Measurements from ENCODE around the gene TMEM150A.
A peak's percentile ranks its signal among the peaks of the same experiment; 100 is the strongest.
"Not testable (repeated sequence)": the region's sequence is repeated elsewhere in the genome, so short reads cannot be mapped to it uniquely, and the experiment has no call there.

TMEM150A gene

DNA sequence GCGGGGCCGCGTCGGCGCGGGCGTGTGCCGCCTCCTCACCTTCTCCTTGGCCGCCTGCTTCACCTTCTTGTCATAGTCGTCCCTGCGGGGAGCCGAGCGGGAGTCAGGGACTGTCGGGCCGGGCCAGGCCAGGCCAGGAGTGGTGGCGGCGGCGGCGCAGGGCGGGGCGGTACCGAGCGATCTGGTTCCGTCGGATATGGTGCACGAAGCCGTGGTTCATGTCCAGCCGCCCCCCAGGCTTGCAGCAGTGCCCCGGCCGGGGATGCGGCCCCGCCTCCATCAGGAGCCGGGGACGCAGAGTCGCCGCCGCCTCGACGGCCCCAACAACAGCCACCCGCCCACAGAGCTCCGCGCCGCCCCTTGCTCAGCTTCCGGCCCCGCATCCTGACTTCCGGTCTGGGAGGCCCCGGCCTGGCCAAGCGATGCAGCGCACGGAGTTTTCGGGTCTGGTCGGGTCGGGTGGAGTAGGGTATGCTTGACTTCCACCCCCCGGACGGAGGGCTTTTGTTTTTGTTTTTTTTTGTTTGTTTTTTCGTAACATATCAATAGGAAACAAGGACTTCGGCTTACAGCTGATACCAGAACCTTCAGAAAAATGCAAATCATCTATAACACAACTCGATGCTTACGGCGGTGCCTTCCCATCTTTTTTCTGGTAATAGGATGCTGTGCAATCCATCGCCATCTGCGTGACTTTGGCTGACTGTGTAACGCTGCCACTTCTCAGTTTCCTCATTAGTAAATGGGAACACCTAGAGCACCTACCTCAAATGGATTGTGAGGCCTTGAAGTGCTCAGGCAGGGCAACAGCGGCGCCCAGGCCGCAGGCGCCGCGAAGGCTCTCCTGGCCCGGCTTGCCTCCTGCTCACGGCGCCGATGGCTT is 9.4 kb upstream of the TMEM150A start, which contains the start of gene C2orf68:
TSS of gene C2orf68 (minus strand) at position 362 of the 883 bp plus-strand sequence. CDS start at position 280, 82 bp downstream.
- H3K27ac ChIP-seq (ENCODE audit: low read depth, low read length): peak within 1 kb of the TSS; percentile 82
- H3K9me3 ChIP-seq (ENCODE audit: insufficient read depth, low read depth, low read length): no peaks in the 10 kb centered on the region
- peak within 1 kb of the TSS; percentile 85 for H3K4me3 ChIP-seq (ENCODE audit: low read length)
- peaks cover 31% of the 10 kb centered on the region for H3K36me3 ChIP-seq (ENCODE audit: insufficient read depth, low read length)
- peak within 1 kb of the TSS; percentile 74 for H3K9ac ChIP-seq (ENCODE audit: low read depth, low read length)
- H3K27me3 ChIP-seq (ENCODE audit: insufficient read depth, low read length): no peaks in the 10 kb centered on the region
- H3K4me1 ChIP-seq (ENCODE audit: insufficient read depth, low read length): peaks cover 2% of the 10 kb centered on the region; the same call in 1 of the 2 replicates
- 12% methylated on average over 72 of the region's 73 CpGs for WGBS

GRCh38 chr2:85611217-85611704 is 8.8 kb upstream of the TMEM150A start:
- H3K9ac ChIP-seq (ENCODE audit: low read depth, low read length): peak overlapping the region; percentile 74
- no peaks in the 10 kb centered on the region for H3K27me3 ChIP-seq (ENCODE audit: insufficient read depth, low read length)
- whole genome bisulfite sequencing: 9% methylated on average over 24 of the region's 24 CpGs
- H3K4me1 ChIP-seq (ENCODE audit: insufficient read depth, low read length): no peaks in the 10 kb centered on the region
- peak overlapping the region; percentile 85 for H3K4me3 ChIP-seq (ENCODE audit: low read length)
- H3K36me3 ChIP-seq (ENCODE audit: insufficient read depth, low read length): peaks cover 36% of the 10 kb centered on the region
- H3K27ac ChIP-seq (ENCODE audit: low read depth, low read length): peak overlapping the region; percentile 82
- no peaks in the 10 kb centered on the region for H3K9me3 ChIP-seq (ENCODE audit: insufficient read depth, low read depth, low read length)

DNA sequence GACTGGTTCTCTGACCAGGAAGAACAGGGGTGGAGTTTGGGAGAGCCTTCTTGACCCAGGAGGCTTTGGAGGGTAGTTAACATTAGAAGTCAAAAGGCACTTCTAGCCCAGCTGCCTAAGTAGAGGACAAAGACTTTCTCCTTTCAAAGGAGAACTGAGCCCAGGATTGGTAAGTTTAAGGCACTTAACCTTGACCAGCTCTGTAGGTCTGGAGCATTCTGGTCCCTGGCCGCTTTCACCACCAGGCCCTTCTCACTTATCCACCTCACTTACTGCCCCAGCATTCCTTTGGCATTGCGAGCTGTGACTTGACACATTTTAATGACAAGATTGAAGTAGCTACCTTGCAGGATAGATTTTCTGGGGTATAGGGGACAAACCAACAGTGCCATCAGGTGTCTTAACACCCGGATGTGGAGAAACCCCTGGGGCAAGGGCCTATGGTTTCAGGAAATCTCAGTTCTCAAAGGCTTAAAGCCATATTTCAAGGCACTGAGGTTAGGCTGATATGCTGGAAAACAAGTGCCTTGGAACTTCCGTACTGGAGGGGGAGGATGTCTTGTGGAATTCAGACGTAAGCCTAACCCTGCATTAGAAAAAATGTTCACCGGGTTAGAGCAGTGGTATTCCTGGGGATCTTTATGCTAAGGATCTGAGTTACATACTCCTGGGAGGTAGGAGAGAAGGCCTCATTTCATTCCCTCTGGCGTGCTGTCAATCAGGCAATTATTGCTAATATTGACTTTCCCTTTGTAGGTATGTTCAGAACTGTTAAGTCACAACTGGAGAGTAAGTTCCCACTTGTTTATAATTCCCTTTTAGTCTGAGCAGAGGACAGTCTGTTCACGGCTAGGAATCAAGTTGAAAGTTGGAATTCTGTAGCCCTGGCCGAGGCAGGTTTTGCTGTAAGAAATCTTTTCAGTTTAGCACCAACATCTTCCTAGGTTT is 5.0 kb upstream of the TMEM150A start:
- H3K4me3 ChIP-seq (ENCODE audit: low read length): no peak overlapping the region
- no peaks in the 10 kb centered on the region for H3K4me1 ChIP-seq (ENCODE audit: insufficient read depth, low read length)
- 94% methylated on average over 9 of the region's 9 CpGs for WGBS
- H3K27me3 ChIP-seq (ENCODE audit: insufficient read depth, low read length): no peaks in the 10 kb centered on the region
- peaks cover 41% of the 10 kb centered on the region for H3K36me3 ChIP-seq (ENCODE audit: insufficient read depth, low read length)
- H3K27ac ChIP-seq (ENCODE audit: low read depth, low read length): no peak overlapping the region
- H3K9ac ChIP-seq (ENCODE audit: low read depth, low read length): no peak overlapping the region
- no peaks in the 10 kb centered on the region for H3K9me3 ChIP-seq (ENCODE audit: insufficient read depth, low read depth, low read length)

GRCh38 chr2:85606116-85606455 is 3.6 kb upstream of the TMEM150A start:
- no peaks in the 10 kb centered on the region for H3K27me3 ChIP-seq (ENCODE audit: insufficient read depth, low read length)

DNA sequence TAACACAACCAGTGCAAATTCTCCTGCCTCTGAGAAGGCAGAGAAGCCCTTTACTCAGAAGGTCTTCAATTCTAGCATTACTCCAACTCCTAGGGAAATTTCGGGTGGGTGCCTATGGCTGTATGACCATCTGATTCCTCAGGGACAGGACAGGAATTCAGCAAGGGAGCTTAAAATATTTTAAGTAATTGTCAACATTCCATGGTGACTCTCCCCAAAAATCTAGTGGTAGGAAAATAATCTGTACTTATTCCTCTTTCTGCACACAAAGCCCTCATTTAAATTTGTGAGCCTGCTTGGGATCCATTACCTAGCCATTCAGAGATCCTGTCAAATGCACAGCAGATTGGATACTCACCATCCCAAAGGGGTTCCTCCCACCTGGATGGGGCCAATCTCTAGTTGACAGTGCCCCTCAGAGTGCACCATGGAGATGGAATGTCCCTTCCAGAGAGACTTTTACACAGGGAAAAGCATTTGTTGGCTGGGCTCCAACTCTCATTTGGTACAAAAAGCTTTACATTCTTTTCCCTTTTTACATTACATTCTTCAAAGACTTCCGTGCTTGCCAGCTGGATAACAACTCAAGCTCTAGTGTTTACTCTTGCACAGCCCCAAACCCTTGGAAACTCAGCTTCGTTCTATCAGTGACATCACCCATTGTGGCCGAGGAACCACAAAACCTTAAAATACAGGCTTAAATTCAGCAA is 3.1 kb upstream of the TMEM150A start:
- WGBS: 89% methylated on average over 4 of the region's 4 CpGs
- no peak overlapping the region for H3K4me3 ChIP-seq (ENCODE audit: low read length)
- no peaks in the 10 kb centered on the region for H3K4me1 ChIP-seq (ENCODE audit: insufficient read depth, low read length)
- no peaks in the 10 kb centered on the region for H3K27me3 ChIP-seq (ENCODE audit: insufficient read depth, low read length)
- no peak overlapping the region for H3K27ac ChIP-seq (ENCODE audit: low read depth, low read length)
- no peaks in the 10 kb centered on the region for H3K9me3 ChIP-seq (ENCODE audit: insufficient read depth, low read depth, low read length)
- no peak overlapping the region for H3K9ac ChIP-seq (ENCODE audit: low read depth, low read length)
- H3K36me3 ChIP-seq (ENCODE audit: insufficient read depth, low read length): peaks cover 41% of the 10 kb centered on the region

More at GRCh38 chr2:85606116-85606455, 3.6 kb upstream of the TMEM150A start:
- 95% methylated on average over 7 of the region's 7 CpGs for WGBS
- H3K9me3 ChIP-seq (ENCODE audit: insufficient read depth, low read depth, low read length): no peaks in the 10 kb centered on the region
- H3K36me3 ChIP-seq (ENCODE audit: insufficient read depth, low read length): peaks cover 41% of the 10 kb centered on the region
- no peaks in the 10 kb centered on the region for H3K4me1 ChIP-seq (ENCODE audit: insufficient read depth, low read length)
- no peak overlapping the region for H3K9ac ChIP-seq (ENCODE audit: low read depth, low read length)
- H3K4me3 ChIP-seq (ENCODE audit: low read length): no peak overlapping the region
- H3K27ac ChIP-seq (ENCODE audit: low read depth, low read length): no peak overlapping the region

DNA sequence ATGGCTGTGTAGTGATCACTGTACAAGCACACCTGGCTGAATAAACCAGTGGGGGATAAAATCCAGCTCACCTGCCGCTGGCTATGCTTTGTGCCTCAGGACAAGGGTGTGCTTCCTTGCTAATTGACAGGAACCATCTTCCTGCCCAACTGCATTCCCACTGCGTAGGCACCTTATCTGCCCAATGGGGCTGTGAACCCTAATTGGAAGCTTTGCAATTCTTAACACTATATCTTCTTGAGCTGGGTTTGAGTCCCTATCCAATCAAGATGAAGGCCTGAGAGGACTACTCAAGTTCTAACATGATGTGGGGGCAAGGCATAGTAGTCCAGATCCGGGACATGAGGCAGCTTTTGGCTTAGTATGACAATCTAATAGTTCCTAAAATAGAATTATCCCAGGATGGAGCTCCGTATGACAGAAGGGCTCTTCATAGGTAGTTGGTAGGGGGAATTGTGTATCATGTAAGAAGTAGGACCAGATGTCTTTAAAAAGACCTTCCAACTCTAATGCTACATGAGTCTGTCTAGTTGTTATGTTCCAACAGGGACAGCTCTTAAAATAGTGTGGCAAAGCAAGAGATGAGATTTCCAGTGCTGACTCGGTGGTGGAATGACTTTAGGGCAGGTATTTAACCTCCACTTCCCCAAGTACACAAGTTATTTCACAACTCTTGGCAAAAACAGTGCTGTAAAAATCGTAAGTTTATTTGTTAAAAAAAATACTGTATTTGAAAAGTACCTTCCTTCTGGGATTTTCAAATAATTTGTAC is 2.3 kb upstream of the TMEM150A start:
- no peaks in the 10 kb centered on the region for H3K27me3 ChIP-seq (ENCODE audit: insufficient read depth, low read length)
- H3K4me3 ChIP-seq (ENCODE audit: low read length): no peak overlapping the region
- 85% methylated on average over 4 of the region's 6 CpGs for WGBS
- H3K9me3 ChIP-seq (ENCODE audit: insufficient read depth, low read depth, low read length): no peaks in the 10 kb centered on the region
- H3K9ac ChIP-seq (ENCODE audit: low read depth, low read length): no peak overlapping the region
- no peaks in the 10 kb centered on the region for H3K4me1 ChIP-seq (ENCODE audit: insufficient read depth, low read length)
- H3K27ac ChIP-seq (ENCODE audit: low read depth, low read length): no peak overlapping the region
- peaks cover 36% of the 10 kb centered on the region for H3K36me3 ChIP-seq (ENCODE audit: insufficient read depth, low read length)

GRCh38 chr2:85604133-85604444 is 1.6 kb upstream of the TMEM150A start:
- H3K27me3 ChIP-seq (ENCODE audit: insufficient read depth, low read length); H3K4me1 ChIP-seq (ENCODE audit: insufficient read depth, low read length); H3K9ac ChIP-seq (ENCODE audit: low read depth, low read length); H3K27ac ChIP-seq (ENCODE audit: low read depth, low read length); H3K9me3 ChIP-seq (ENCODE audit: insufficient read depth, low read depth, low read length): not testable (repeated sequence)
- Histone ChIP-seq H3K36me3 (ENCODE audit: insufficient read depth, low read length) (peaks cover 33% of the 10 kb centered on the region), H3K4me3 (ENCODE audit: low read length) (peak overlapping the region; percentile 92; the same call in 1 of the 2 replicates)
- 88% methylated on average over 3 of the region's 3 CpGs for WGBS

- H3K36me3 ChIP-seq (ENCODE audit: insufficient read depth, low read length): peaks cover 31% of the 10 kb centered on the region
- H3K9me3 ChIP-seq (ENCODE audit: insufficient read depth, low read depth, low read length): no peaks in the 10 kb centered on the region
- H3K27ac ChIP-seq (ENCODE audit: low read depth, low read length): no peak overlapping the region
- 11% methylated on average over 36 of the region's 36 CpGs for WGBS
- H3K4me1 ChIP-seq (ENCODE audit: insufficient read depth, low read length): no peaks in the 10 kb centered on the region
- no peaks in the 10 kb centered on the region for H3K27me3 ChIP-seq (ENCODE audit: insufficient read depth, low read length)
- H3K9ac ChIP-seq (ENCODE audit: low read depth, low read length): peak overlapping the region; percentile 70
- H3K4me3 ChIP-seq (ENCODE audit: low read length): peak overlapping the region; percentile 92
Measured at GRCh38 chr2:85601771-85602475, 575 bp downstream of the TMEM150A start.

- peaks cover 30% of the 10 kb centered on the region for H3K36me3 ChIP-seq (ENCODE audit: insufficient read depth, low read length)
- no peak overlapping the region for H3K27ac ChIP-seq (ENCODE audit: low read depth, low read length)
- H3K4me1 ChIP-seq (ENCODE audit: insufficient read depth, low read length): no peaks in the 10 kb centered on the region; the same call in 1 of the 2 replicates
- WGBS: 85% methylated on average over 6 of the region's 6 CpGs
- no peaks in the 10 kb centered on the region for H3K27me3 ChIP-seq (ENCODE audit: insufficient read depth, low read length)
- peak overlapping the region; percentile 92 for H3K4me3 ChIP-seq (ENCODE audit: low read length)
- no peaks in the 10 kb centered on the region for H3K9me3 ChIP-seq (ENCODE audit: insufficient read depth, low read depth, low read length)
- no peak overlapping the region for H3K9ac ChIP-seq (ENCODE audit: low read depth, low read length)
Measured at GRCh38 chr2:85600951-85601770, 1.3 kb downstream of the TMEM150A start.

Data from HUES64 (cell line).